Spleen (tissue), 11 donors: ENCODE measurements around the gene TAL2. TPM values are rescaled to one million over a fixed set of nuclear protein-coding genes. Genes with fewer than 3 reads are reported as not detected.
"Not testable (repeated sequence)": the region's sequence is repeated elsewhere in the genome, so short reads cannot be mapped to it uniquely, and the experiment has no call there.

ENCODE experiments used
- DNase-seq: peaks from one replicate; pipeline ENCODE4 v3.0.0-alpha.2; 2020
- H3K27ac ChIP-seq, 8 donors: fragments of 200-600 bp; sonication (generic) in 7 of 8; 1 replicate in 4 of 8; 2 replicates in 4 of 8; pipeline versions ENCODE4 v1.5.0 to v1.8.0; 2016 to 2021; ENCODE audit warnings: inconsistent platforms in 4 of 8, mild to moderate bottlenecking in 4 of 8, moderate library complexity in 1 of 8
- H3K27me3 ChIP-seq, 7 donors: fragments of 200-600 bp; sonication (generic) in 6 of 7; replicated peaks in 1 of 7; 1 replicate in 4 of 7; 2 replicates in 3 of 7; pipeline versions ENCODE4 v1.5.0 to v1.8.0; 2016 to 2021; ENCODE audit warnings: inconsistent platforms in 3 of 7, mild to moderate bottlenecking in 1 of 7
- H3K36me3 ChIP-seq, 6 donors: fragments of 200-600 bp; sonication (generic) in 5 of 6; 1 replicate in 4 of 6; 2 replicates in 2 of 6; pipeline versions ENCODE4 v1.5.0 to v1.8.0; 2016 to 2021; ENCODE audit warnings: inconsistent platforms in 2 of 6
- H3K4me1 ChIP-seq, 6 donors: fragments of 200-600 bp; sonication (generic) in 5 of 6; 1 replicate in 3 of 6; 2 replicates in 3 of 6; pipeline versions ENCODE4 v1.5.0 to v1.8.0; 2016 to 2021; ENCODE audit warnings: inconsistent platforms in 3 of 6
- H3K4me3 ChIP-seq, 8 donors: fragments of 200-600 bp; sonication (generic) in 7 of 8; 1 replicate in 4 of 8; 2 replicates in 4 of 8; pipeline versions ENCODE4 v1.5.0 to v1.8.0; 2016 to 2021; ENCODE audit warnings: inconsistent platforms in 4 of 8, mild to moderate bottlenecking in 4 of 8, moderate library complexity in 2 of 8
- H3K9me3 ChIP-seq, 8 donors: fragments of 200-600 bp; sonication (generic) in 7 of 8; 1 replicate in 4 of 8; 2 replicates in 4 of 8; pipeline versions ENCODE4 v1.5.0 to v1.8.0; 2016 to 2021; ENCODE audit warnings: inconsistent platforms in 4 of 8
- POLR2A ChIP-seq, 3 donors: fragments of 450-650 bp; IDR thresholded peaks; one replicate each; pipeline ENCODE4 v1.5.1; 2017; ENCODE audit warnings: antibody characterized with exemption in 3 of 3, mild to moderate bottlenecking in 1 of 3
- POLR2AphosphoS5 ChIP-seq, 3 donors: sonication (generic); formaldehyde crosslinking; IDR thresholded peaks; one replicate each; pipeline ENCODE4 v1.5.1; 2017; ENCODE audit warnings: antibody characterized with exemption in 3 of 3
- WGBS, 5 donors: extraction: QIAGEN DNeasy Blood & Tissue Kit in 3 of 5; methylation state at CpG; one replicate each; pipeline versions ENCODE4 v1.1.5 to v1.1.7; 2013 to 2018; 5-methylcytosine and 5-hydroxymethylcytosine counted together
- intact Hi-C: fragments of 100-400 bp; cut with DNase I; formaldehyde crosslinking; loops from one replicate; pipeline ENCODE4 v1.15.0; 2023; ENCODE audit warnings: low total_unique reads
- polyA plus RNA-seq, 3 donors: library from polyadenylated mRNA; stranded (reverse); fragments of 200-250 nt; gene quantifications; one replicate each; pipeline ENCODE4 v1.2.1, GENCODE V29; 2013
- total RNA-seq, 7 donors: library from RNA; depleted of rRNA in 3 of 7; stranded (reverse); fragments of >200 nt in 3 of 7; fragmentation: NEBNext Ultra II Directional in 4 of 7; extraction: Animal tissue kit (Norgen Biotek cat#: 25700) in 4 of 7; gene quantifications; one replicate each; pipeline versions ENCODE4 v1.1.0 to v1.2.1, GENCODE V29; 2016 to 2021
- TF ChIP-seq, protein P1 (sequence below), 11 experiments: fragments of 200-600 bp in 7 of 11; fragments of 450-650 bp in 4 of 11; sonication (generic) in 4 of 11; IDR thresholded peaks in 8 of 11; conservative IDR thresholded peaks in 3 of 11; 1 replicate in 7 of 11; 2 replicates in 4 of 11; pipeline versions ENCODE4 v1.4.0 to v1.8.0; 2016 to 2021; ENCODE audit warnings: antibody characterized with exemption in 11 of 11, inconsistent platforms in 4 of 11, mild to moderate bottlenecking in 1 of 11
- donor health status: healthy with polysubstance abuse.
- donor health status: DM: no; HTN: no; CAD: no; lungs with moderate emphysema.
- donor health status: DM: no; HTN: no; CAD: no.
- donor health status: Bipolar disorder and iron deficiency.
- donor health status: healthy.
- donor health status: DM: no; HTN: no; CAD: no.
- donor health status: DM: yes; HTN: yes; CAD: no.

Gene TAL2
- total and polyA plus RNA-seq, 10 donors: 0.22 to 0.54 TPM; not detected in 8

DNA sequence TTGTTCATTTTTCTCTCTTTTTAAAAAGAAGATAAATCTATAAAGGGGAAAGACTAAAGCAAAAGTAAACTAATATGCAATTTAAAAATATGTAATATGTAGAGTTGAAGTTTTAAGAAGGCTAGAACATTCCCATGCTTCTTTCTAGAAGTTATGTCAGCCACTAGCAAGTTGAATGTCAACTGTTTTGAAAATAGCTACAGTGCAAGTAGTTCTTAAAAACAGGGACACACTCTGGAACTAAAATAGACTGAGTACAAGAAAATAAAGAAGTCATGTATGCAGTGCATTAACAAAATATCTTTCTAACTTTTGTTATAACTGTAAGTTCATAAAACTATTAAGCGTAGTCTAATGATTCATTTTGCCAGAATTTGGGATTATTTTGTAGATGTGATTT, 40.0 kb downstream of the TAL2 start:
- Histone ChIP-seq H3K27ac (no peak overlapping the region), H3K36me3 (peaks cover 0 to 13% (median 0%) of the 10 kb centered on the region in 6 donors), H3K9me3 (peaks cover 0 to 4% (median 0%) of the 10 kb centered on the region in 8 donors), H3K27me3 (no peaks in the 10 kb centered on the region), H3K4me1 (no peaks in the 10 kb centered on the region), H3K4me3 (no peak overlapping the region)
- 0 to 100% (median 97%) methylated on average over 1 of the region's 1 CpG for WGBS, 5 donors
- no peak for TF ChIP-seq POLR2A (IDR thresholded peaks at IDR 0.05)
- TF ChIP-seq, protein P1, sequence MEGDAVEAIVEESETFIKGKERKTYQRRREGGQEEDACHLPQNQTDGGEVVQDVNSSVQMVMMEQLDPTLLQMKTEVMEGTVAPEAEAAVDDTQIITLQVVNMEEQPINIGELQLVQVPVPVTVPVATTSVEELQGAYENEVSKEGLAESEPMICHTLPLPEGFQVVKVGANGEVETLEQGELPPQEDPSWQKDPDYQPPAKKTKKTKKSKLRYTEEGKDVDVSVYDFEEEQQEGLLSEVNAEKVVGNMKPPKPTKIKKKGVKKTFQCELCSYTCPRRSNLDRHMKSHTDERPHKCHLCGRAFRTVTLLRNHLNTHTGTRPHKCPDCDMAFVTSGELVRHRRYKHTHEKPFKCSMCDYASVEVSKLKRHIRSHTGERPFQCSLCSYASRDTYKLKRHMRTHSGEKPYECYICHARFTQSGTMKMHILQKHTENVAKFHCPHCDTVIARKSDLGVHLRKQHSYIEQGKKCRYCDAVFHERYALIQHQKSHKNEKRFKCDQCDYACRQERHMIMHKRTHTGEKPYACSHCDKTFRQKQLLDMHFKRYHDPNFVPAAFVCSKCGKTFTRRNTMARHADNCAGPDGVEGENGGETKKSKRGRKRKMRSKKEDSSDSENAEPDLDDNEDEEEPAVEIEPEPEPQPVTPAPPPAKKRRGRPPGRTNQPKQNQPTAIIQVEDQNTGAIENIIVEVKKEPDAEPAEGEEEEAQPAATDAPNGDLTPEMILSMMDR (IDR thresholded peaks at IDR 0.05 in 8 of 11, conservative IDR thresholded peaks at IDR 0.05 in 3 of 11): no peak
- DNase-seq: no peak
- intact Hi-C loops: no loop called here

DNA sequence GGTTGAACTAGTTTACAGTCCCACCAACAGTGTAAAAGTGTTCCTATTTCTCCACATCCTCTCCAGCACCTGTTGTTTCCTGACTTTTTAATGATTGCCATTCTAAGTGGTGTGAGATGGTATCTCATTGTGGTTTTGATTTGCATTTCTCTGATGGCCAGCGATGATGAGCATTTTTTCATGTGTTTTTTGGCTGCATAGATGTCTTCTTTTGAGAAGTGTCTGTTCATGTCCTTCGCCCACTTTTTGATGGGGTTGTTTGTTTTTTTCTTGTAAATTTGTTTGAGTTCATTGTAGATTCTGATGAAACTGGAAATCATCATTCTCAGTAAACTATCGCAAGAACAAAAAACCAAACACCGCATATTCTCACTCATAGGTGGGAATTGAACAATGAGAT, 41.4 kb downstream of the TAL2 start:
- WGBS, 5 donors: 88 to 100% (median 92%) methylated on average over 3 to 4 of the region's 4 CpGs
- peaks cover 0 to 10% (median 0%) of the 10 kb centered on the region in 6 donors for H3K4me1 ChIP-seq
- H3K27me3 ChIP-seq, H3K27ac ChIP-seq, H3K4me3 ChIP-seq, DNase-seq, intact Hi-C loops, H3K9me3 ChIP-seq: not testable (repeated sequence)
- peaks cover 0 to 13% (median 0%) of the 10 kb centered on the region in 6 donors for H3K36me3 ChIP-seq

DNA sequence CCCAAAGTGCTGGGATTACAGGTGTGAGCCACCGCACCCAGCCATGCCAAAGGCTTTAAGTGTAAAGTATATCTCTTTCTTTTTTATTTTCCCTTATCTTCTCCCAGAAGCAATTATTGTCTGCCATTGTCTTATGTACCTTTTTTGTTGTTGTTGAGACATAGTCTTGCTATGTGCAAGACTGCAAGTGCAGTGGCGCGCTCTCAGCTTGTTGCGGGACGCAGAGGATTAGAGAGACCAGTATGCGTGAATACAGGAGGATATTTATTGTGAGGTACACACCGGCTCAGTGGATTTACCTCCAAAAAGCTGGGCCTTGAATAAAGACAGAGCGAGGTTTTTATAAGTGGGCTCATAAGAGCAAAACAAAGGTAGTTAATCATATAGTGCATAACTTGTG, 43.9 kb downstream of the TAL2 start:
- DNase-seq: no peak
- no peak overlapping the region for H3K27ac ChIP-seq
- intact Hi-C loops: loop anchor here (5.0 kb wide), 1 partner anchor 109 kb away; no protein-coding TSS in a partner anchor
- H3K27me3 ChIP-seq: no peaks in the 10 kb centered on the region
- WGBS, 5 donors: 96 to 98% (median 97%) methylated on average over 8 of the region's 8 CpGs
- peaks cover 0 to 22% (median 3%) of the 10 kb centered on the region in 6 donors for H3K36me3 ChIP-seq
- no peak overlapping the region for H3K4me3 ChIP-seq
- H3K9me3 ChIP-seq: peaks cover 0 to 4% (median 0%) of the 10 kb centered on the region in 8 donors
- H3K4me1 ChIP-seq: peaks cover 0 to 12% (median 0%) of the 10 kb centered on the region in 6 donors
- no peak for TF ChIP-seq POLR2AphosphoS5 (IDR thresholded peaks at IDR 0.05)
- TF ChIP-seq POLR2A (IDR thresholded peaks at IDR 0.05): no peak
- TF ChIP-seq, protein P1 (IDR thresholded peaks at IDR 0.05 in 8 of 11, conservative IDR thresholded peaks at IDR 0.05 in 3 of 11): no peak

DNA sequence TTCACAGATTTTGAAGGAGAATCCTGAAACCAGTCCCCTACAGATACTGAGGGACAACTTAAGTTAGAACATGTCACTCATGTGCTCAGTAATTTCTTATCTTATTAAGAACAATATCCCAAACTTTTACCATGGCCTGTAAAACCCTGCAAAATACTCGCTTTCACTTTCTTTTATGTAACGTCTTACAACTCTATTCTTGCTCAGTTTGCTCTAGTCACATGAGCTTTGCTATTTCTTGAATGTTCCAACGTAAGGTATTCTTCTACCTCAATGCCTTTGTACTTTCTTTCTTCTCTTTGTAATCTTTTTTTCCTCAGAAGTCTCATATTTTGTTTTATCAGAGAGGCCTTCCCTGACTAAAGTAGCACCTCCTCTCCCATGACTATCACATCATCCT, 46.1 kb downstream of the TAL2 start:
- TF ChIP-seq POLR2AphosphoS5 (IDR thresholded peaks at IDR 0.05): no peak
- TF ChIP-seq POLR2A (IDR thresholded peaks at IDR 0.05): no peak
- TF ChIP-seq, protein P1 (IDR thresholded peaks at IDR 0.05 in 8 of 11, conservative IDR thresholded peaks at IDR 0.05 in 3 of 11): no peak
- 27 to 42% (median 29%) methylated on average over 3 of the region's 3 CpGs for WGBS, 5 donors
- Histone ChIP-seq H3K4me3 (no peak overlapping the region), H3K36me3 (peaks cover 0 to 22% (median 3%) of the 10 kb centered on the region in 6 donors), H3K27ac (no peak overlapping the region), H3K27me3 (no peaks in the 10 kb centered on the region), H3K4me1 (peaks cover 0 to 12% (median 0%) of the 10 kb centered on the region in 6 donors), H3K9me3 (no peaks in the 10 kb centered on the region)
- intact Hi-C loops: loop anchor here (5.0 kb wide), 1 partner anchor 111 kb away; no protein-coding TSS in a partner anchor
- no peak for DNase-seq

DNA sequence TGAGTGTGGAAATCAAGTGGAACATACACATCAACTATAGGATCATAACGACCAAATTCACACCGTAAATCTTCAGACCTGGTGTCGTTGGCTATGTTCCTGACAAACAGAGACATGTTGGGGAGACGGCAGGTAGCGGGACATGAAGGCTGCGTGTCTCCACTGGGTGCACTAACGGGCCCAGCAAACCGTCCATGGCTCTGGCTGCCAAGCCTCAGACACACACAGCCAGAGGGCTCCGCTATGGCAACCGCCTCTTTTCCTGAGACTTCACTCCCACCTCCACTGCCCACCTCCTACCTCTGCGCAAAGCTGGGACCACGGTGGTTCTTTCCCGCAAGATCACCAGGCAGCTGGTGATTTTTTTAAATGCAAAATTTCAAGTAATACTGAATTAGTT, 48.4 kb downstream of the TAL2 start:
- DNase-seq: no peak
- intact Hi-C loops: no loop called here

More for the DNA sequence above, 48.4 kb downstream of the TAL2 start:
- 96 to 98% (median 96%) methylated on average over 13 of the region's 13 CpGs for WGBS, 5 donors
- H3K9me3 ChIP-seq: no peaks in the 10 kb centered on the region
- H3K4me3 ChIP-seq: no peak overlapping the region
- no peak overlapping the region for H3K27ac ChIP-seq
- H3K4me1 ChIP-seq: peaks cover 0 to 12% (median 0%) of the 10 kb centered on the region in 6 donors
- TF ChIP-seq, protein P1 (IDR thresholded peaks at IDR 0.05 in 8 of 11, conservative IDR thresholded peaks at IDR 0.05 in 3 of 11): no peak
- no peak for TF ChIP-seq POLR2A (IDR thresholded peaks at IDR 0.05)
- no peak for TF ChIP-seq POLR2AphosphoS5 (IDR thresholded peaks at IDR 0.05)
- H3K27me3 ChIP-seq: no peaks in the 10 kb centered on the region
- peaks cover 0 to 28% (median 4%) of the 10 kb centered on the region in 6 donors for H3K36me3 ChIP-seq
